GM21723 (cell line): Measurements from ENCODE around the gene FNDC3A.
A peak's percentile ranks its signal among the peaks of the same experiment; 100 is the strongest.

ENCODE experiments used
- ATAC-seq: cut with Tn5 transposase; IDR thresholded peaks from one replicate; pipeline ENCODE4 v1.9.1; 2021; ENCODE audit warnings: mild to moderate bottlenecking, moderate library complexity; ENCODE audit not compliant: unreplicated experiment

Gene FNDC3A

GRCh38 chr13:49247643-49248621 is 272.2 kb downstream of the FNDC3A start, which contains the start of gene CDADC1:
Gene CDADC1, plus strand, starts transcription at chr13:49247925. Its CDS starts 113 bp downstream, at chr13:49248038.
- peak; percentile 94 for ATAC-seq

- peak; percentile 26 for ATAC-seq
Observed at GRCh38 chr13:49248622-49249002, 272.9 kb downstream of the FNDC3A start.

GRCh38 chr13:49251326-49251725 is 275.6 kb downstream of the FNDC3A start:
- ATAC-seq: no peak

- no peak for ATAC-seq
Observed at GRCh38 chr13:49253310-49253709, 277.6 kb downstream of the FNDC3A start.

- no peak for ATAC-seq
Observed at GRCh38 chr13:49254007-49254406, 278.3 kb downstream of the FNDC3A start.

GRCh38 chr13:49256841-49257240 is 281.1 kb downstream of the FNDC3A start:
- ATAC-seq: no peak

- ATAC-seq: no peak
Observed at GRCh38 chr13:49258089-49258796, 282.5 kb downstream of the FNDC3A start.
